ENCODE measurements around the gene UBQLN4. TPM values are rescaled to one million over a fixed set of nuclear protein-coding genes. Genes with fewer than 3 reads are reported as not detected.

Gene UBQLN4
- total RNA-seq, 1 experiment from 2014 or later: 37.3 TPM

- Mint-ChIP-seq H3K36me3 (peaks cover 24% of the 10 kb centered on the region), H3K27ac (0 out of 2 replicates have a peak overlapping the region, but pooled peaks have one; percentile 11), H3K9me3 (no peaks in the 10 kb centered on the region), H3K4me3 (no peak overlapping the region), H3K4me1 (peaks cover 50% of the 10 kb centered on the region), H3K27me3 (ENCODE audit: low read depth) (no peaks in the 10 kb centered on the region)
- ChIA-PET CTCF (interaction anchor here (1.1 kb wide), 1 partner anchor 81 kb away, joined by 3 read pairs; no protein-coding TSS in a partner anchor), POLR2A (interaction anchor here (0.9 to 1.6 kb wide), 2 partner anchors 9 to 12 kb away, joined by 3 to 5 read pairs; partner anchors contain the start of genes MEX3A and RAB25)
- TF ChIP-seq ZNF138 (CRISPR knock-in tag; conservative IDR thresholded peaks at IDR 0.05) (no peak), AR (CRISPR knock-in tag; IDR thresholded peaks at IDR 0.05) (no peak), HMGXB4 (CRISPR knock-in tag; IDR thresholded peaks at IDR 0.05) (no peak), FOXP4 (CRISPR knock-in tag; IDR thresholded peaks at IDR 0.05) (no peak), AFF4 (CRISPR knock-in tag; IDR thresholded peaks at IDR 0.05; ENCODE audit: borderline replicate concordance) (no peak), ZNF423 (CRISPR knock-in tag; IDR thresholded peaks at IDR 0.05) (no peak), E2F1 (CRISPR knock-in tag; IDR thresholded peaks at IDR 0.05) (no peak), ZNF263 (CRISPR knock-in tag; IDR thresholded peaks at IDR 0.05; ENCODE audit: low read depth) (no peak), ZNF671 (CRISPR knock-in tag; IDR thresholded peaks at IDR 0.05) (no peak), ATF3 (CRISPR knock-in tag; conservative IDR thresholded peaks at IDR 0.05) (no peak), GTF2I (CRISPR knock-in tag; conservative IDR thresholded peaks at IDR 0.05) (no peak), CREM (CRISPR knock-in tag; IDR thresholded peaks at IDR 0.05) (no peak), RORB (CRISPR knock-in tag; IDR thresholded peaks at IDR 0.05) (no peak), ATF6 (CRISPR knock-in tag; IDR thresholded peaks at IDR 0.05) (no peak), SMAD3 (CRISPR knock-in tag; IDR thresholded peaks at IDR 0.05; ENCODE audit: borderline replicate concordance) (no peak), ETV6 (CRISPR knock-in tag; IDR thresholded peaks at IDR 0.05) (no peak), SOX15 (CRISPR knock-in tag; IDR thresholded peaks at IDR 0.05) (no peak)
- DNase-seq (ENCODE audit: low spot score) (no peak), ATAC-seq (no peak)
These were observed 16.9 kb upstream of the UBQLN4 start for GRCh38 chr1:156070548-156070947.

Measured in WTC11 (cell line).